NCI-H774 (cell line): ENCODE data around the gene CIPC.
A peak's percentile ranks its signal among the peaks of the same experiment; 100 is the strongest.

Experiments used
- DNase-seq: peaks from one replicate; lab custom pipeline; 2025; lab: John Stamatoyannopoulos, UW

Gene CIPC

GRCh38 chr14:77103951-77104350, 5.9 kb downstream of the CIPC start:
- DNase-seq = peak; percentile 43

GRCh38 chr14:77104393-77104792, 6.3 kb downstream of the CIPC start:
- DNase-seq = no peak

GRCh38 chr14:77105145-77105939, 7.3 kb downstream of the CIPC start:
- DNase-seq = no peak

- DNase-seq = no peak
Measured at GRCh38 chr14:77106666-77107065, 8.6 kb downstream of the CIPC start.

- DNase-seq = no peak
Measured at GRCh38 chr14:77107228-77107627, 9.2 kb downstream of the CIPC start.

GRCh38 chr14:77108753-77109152, 10.7 kb downstream of the CIPC start:
- DNase-seq = no peak

- no peak for DNase-seq
Measured at GRCh38 chr14:77109656-77110055, 11.6 kb downstream of the CIPC start.

- no peak for DNase-seq
Measured at GRCh38 chr14:77110286-77110685, 12.2 kb downstream of the CIPC start.

- no peak for DNase-seq
Measured at GRCh38 chr14:77111021-77111420, 13.0 kb downstream of the CIPC start.

- no peak for DNase-seq
Measured at GRCh38 chr14:77113644-77114043, 15.6 kb downstream of the CIPC start.

- DNase-seq = no peak
Measured at GRCh38 chr14:77114609-77115008, 16.6 kb downstream of the CIPC start.

- DNase-seq = no peak
Measured at GRCh38 chr14:77116172-77116817, 18.2 kb downstream of the CIPC start.

GRCh38 chr14:77119851-77120250, 21.8 kb downstream of the CIPC start:
- DNase-seq = no peak

GRCh38 chr14:77120771-77121743, 23.0 kb downstream of the CIPC start:
- no peak for DNase-seq

- no peak for DNase-seq
Measured at GRCh38 chr14:77122526-77123125, 24.6 kb downstream of the CIPC start.

- DNase-seq = peak; percentile 55
Measured at GRCh38 chr14:77123381-77124325, 25.6 kb downstream of the CIPC start.

GRCh38 chr14:77124345-77125280, 26.6 kb downstream of the CIPC start:
- peak; percentile 44 for DNase-seq

- no peak for DNase-seq
Measured at GRCh38 chr14:77125281-77125801, 27.3 kb downstream of the CIPC start.

- DNase-seq = no peak
Measured at GRCh38 chr14:77125823-77126325, 27.8 kb downstream of the CIPC start.
